HG02852 (cell line): ENCODE measurements around the gene MAST4.
A peak's percentile ranks its signal among the peaks of the same experiment; 100 is the strongest.

Source experiments
- ATAC-seq: cut with Tn5 transposase; IDR thresholded peaks from one replicate; pipeline ENCODE4 v1.9.1; 2021; ENCODE audit warnings: mild to moderate bottlenecking, moderate library complexity; ENCODE audit not compliant: unreplicated experiment

The MAST4 gene

GRCh38 chr5:66829826-66830225 is 233.6 kb downstream of the MAST4 start:
- ATAC-seq = no peak

DNA sequence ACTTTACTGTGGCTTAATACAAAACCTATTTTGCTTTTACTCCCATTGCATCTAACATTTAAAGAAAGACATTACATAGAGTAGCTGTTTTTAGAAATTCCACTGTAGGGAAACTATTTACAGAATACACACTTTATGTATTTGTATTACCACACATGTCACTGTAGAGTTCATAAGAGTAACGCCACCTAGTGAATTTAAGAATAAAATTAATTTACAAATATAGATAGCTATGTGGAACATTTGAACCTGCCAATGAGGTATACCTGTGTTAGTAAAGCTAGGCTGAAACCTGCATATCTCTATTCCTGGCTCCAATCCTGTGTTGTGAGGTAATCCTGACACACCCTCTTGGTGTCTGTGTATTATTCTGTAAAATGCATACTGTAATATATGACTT is 234.4 kb downstream of the MAST4 start:
- ATAC-seq = no peak

GRCh38 chr5:66839636-66840185 is 243.5 kb downstream of the MAST4 start:
- no peak for ATAC-seq

- peak; percentile 100 for ATAC-seq
Observed at GRCh38 chr5:66840511-66841013, 244.4 kb downstream of the MAST4 start.

- no peak for ATAC-seq
Observed at GRCh38 chr5:66841264-66841663, 245.1 kb downstream of the MAST4 start.

- ATAC-seq = no peak
Observed at GRCh38 chr5:66842540-66842939, 246.3 kb downstream of the MAST4 start.

DNA sequence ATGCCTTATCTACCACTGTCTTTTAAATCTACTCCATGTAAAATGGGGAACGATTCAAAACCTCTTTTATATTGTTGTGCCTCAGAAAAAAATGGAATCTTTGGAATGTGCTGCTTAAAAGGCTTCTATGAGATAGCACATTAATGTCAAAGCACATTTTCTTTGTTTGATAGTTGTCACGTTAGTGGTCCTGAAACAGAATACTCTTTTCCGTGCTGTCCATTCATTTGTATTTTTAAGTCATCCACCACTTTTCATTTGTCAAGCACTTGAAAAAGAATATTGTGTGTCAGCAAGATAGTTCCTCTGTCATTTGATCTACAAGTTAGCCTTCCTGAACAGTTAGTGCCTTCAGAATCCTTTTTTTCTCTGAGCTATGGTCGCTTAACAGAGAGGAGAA is 246.9 kb downstream of the MAST4 start:
- ATAC-seq = no peak

GRCh38 chr5:66848749-66849641 is 252.8 kb downstream of the MAST4 start:
- ATAC-seq = no peak

- no peak for ATAC-seq
Observed at GRCh38 chr5:66849803-66850202, 253.6 kb downstream of the MAST4 start.

- ATAC-seq = no peak
Observed at GRCh38 chr5:66850354-66851075, 254.3 kb downstream of the MAST4 start.

DNA sequence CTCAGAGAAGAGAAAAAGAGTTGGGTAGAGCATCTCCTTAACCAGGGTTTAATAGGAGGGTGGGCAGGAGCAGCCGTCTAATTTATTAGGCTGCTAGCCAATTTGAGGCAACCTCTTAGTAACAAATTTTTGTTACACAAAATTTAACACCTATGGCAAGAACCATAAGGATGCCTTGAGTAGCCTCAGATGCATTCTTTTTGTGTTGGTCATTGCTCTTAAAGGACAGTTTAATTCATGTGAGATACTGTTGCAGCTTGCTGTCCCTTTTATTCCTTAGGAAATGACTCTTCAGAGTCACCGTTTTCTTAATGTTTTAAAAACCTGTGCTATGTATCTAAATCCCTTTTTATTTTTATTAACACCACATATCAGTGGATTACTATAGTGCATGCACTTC is 255.1 kb downstream of the MAST4 start:
- ATAC-seq = no peak

GRCh38 chr5:66854416-66854815 is 258.2 kb downstream of the MAST4 start:
- ATAC-seq = no peak

- no peak for ATAC-seq
Observed at GRCh38 chr5:66856041-66856805, 260.0 kb downstream of the MAST4 start.

DNA sequence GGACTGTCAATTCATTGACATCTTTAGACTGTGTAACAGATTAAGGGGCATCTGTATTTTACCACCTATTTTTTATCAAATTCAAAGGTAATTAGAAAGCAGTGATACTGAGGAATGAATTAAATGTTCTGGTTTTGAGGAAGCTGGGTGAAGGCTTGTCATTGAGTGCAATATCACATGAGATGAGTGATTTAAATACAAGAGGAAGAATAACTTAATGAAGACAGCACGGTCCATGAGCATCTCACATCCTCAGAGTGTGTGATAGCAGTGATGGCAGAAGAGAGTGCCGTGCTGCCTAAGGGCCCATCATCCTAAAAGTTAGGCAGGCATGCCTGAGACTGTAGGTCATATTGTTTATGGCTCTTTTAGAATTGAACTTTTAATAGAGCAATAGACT is 263.3 kb downstream of the MAST4 start:
- ATAC-seq = no peak

DNA sequence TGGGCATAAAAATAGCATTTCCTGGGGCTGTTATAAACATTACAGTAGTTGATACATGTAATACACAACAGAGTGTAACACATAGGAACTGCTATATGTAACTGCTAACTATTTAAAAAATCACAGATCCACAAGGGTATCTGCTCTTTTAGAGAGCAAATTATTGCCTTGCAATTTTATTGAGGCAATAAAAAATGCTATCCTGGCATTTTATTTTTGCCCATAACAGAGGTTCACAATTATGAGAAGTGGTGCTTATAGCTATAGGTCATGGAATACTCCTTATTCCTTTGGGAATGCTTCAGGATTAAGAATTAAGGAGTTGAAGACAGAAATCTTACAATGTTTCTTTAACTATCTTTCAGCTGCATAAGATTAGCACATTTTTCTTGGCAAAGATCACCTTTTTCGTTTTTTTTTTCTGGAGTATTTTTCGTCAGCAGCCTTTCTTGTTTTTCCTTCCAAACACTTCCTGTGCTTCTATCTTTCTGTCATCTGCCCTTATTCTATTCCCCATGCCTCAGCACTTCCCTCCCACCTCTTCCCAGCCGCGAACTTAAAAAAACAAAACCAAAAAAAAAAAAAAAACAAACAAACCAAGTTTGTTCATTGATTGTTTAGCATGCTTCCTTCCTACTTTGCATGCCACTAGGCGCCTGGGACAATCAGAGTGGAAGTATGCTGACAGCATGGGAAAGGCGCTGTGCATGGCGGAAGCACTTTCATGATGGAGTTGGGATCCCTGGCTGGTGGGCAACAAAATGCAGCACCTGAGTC is 264.2 kb downstream of the MAST4 start:
- no peak for ATAC-seq

- ATAC-seq = no peak
Observed at GRCh38 chr5:66861402-66861801, 265.2 kb downstream of the MAST4 start.

DNA sequence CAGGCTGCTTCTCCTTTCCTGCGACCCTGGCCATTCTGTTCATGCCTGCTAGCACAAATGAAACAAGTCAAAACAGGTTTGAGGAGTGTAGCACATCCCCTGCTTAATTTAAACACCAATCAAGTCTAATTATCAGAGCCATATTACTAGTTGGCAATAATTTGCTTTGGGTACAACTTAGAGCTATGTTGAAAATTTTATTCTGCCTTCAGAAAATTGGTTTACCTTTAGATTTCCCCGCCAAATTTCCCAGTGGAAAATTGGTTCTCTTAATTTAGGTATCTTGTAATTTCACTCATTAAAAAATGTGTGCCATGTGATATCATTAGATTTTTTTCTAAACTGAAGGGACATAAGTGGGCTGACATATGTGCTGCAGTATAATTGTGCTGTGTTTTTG is 265.8 kb downstream of the MAST4 start:
- no peak for ATAC-seq

DNA sequence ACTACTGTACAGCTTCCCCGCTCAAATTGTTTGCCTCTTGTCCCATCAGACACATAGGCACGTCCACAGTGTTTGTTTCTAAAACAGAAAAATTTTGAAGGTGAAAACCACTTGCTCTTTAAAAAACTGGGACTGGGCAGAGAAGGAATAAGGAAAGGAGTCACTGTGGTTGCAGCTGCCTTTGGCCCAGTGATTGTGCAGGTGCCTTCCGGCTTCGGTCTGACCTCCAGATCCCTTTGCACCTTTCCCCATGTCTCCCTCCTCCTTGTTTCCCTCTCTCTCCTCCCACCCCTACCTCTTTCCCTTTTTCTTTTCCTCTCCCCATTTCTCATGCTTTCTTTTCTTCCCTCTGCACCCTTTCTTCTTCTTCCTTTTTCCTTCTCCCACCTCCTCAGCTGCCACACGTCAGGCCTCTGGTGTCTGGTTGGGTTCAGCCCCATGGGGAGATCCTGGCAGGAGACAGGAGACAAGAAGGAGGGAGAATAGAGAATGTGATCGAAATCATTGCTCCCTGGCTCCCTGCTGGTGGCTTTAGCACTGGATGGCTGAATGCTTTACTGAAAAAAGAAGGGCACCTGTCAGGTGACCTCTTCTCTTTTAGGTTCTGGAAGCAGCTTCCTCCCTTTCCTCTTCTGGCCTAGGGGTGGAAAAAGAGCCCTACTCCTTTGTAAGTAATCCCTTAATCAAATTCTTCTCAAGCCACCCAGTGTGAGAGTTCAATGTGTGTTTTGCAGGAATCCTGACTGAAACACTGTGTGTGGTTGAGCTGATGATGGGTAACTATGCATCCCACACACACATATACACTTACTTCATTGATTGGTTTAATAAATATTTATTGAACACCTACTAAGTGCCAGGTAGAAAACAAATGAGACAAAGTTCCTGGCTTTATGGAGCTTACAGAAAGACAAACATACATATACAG is 267.3 kb downstream of the MAST4 start:
- no peak for ATAC-seq

DNA sequence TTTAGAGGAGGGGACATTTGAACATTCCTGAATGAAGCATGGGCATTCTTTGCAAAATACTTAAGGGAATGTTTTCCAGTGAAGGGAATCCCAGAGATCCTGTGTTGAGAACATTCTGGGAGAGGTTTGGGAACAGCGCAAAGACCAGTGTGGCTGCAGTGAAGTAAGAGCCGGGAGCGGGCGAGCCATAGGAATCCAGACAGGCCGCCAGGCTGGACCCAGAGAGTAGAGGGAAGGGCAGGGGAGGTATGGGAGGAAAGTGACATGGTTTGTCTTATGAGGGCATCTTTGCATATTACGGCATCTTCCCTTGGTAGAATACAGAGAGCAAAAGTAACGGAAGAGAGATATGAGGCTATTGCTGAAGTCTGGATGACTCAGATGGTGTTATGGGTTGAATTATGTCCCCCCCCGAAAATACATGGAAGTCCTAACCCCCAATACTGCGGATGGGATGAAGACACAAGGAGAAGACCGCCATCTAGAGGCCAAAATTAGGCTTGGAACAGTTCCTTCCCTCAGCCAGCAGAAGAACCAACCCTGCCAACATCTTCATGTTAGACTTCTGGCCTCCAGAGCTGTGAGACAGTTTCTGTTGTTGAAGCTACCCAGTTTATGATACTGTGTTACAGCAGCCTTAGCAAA is 268.2 kb downstream of the MAST4 start:
- ATAC-seq = no peak
